ENCODE results near the gene EML4. TPM values are rescaled to one million over a fixed set of nuclear protein-coding genes. Genes with fewer than 3 reads are reported as not detected.
A peak's percentile ranks its signal among the peaks of the same experiment; 100 is the strongest.

Gene EML4
- total RNA-seq, 1 donor from 2014 or later = 50.8 TPM

- peaks cover 1% of the 10 kb centered on the region for H3K9me3 Mint-ChIP-seq (ENCODE audit: unreplicated experiment)
- no peak for DNase-seq
- H3K36me3 Mint-ChIP-seq (ENCODE audit: unreplicated experiment) = no peaks in the 10 kb centered on the region
- no peaks in the 10 kb centered on the region for H3K27me3 Mint-ChIP-seq (ENCODE audit: unreplicated experiment)
- H3K27ac Mint-ChIP-seq (ENCODE audit: unreplicated experiment) = no peak overlapping the region
- peaks cover 46% of the 10 kb centered on the region for H3K4me1 Mint-ChIP-seq (ENCODE audit: low read depth, unreplicated experiment)
- TF ChIP-seq CTCF (IDR thresholded peaks at IDR 0.05; ENCODE audit: partially characterized antibody, unreplicated experiment) = no peak
- H3K4me3 Mint-ChIP-seq (ENCODE audit: unreplicated experiment) = no peak overlapping the region
Observed at GRCh38 chr2:42364658-42365057, 195.5 kb downstream of the EML4 start.

GRCh38 chr2:42366411-42366810 lies 197.3 kb downstream of the EML4 start:
- Mint-ChIP-seq H3K9me3 (ENCODE audit: unreplicated experiment) (peaks cover 3% of the 10 kb centered on the region), H3K4me3 (ENCODE audit: unreplicated experiment) (no peak overlapping the region), H3K4me1 (ENCODE audit: low read depth, unreplicated experiment) (peaks cover 42% of the 10 kb centered on the region), H3K36me3 (ENCODE audit: unreplicated experiment) (no peaks in the 10 kb centered on the region), H3K27ac (ENCODE audit: unreplicated experiment) (no peak overlapping the region), H3K27me3 (ENCODE audit: unreplicated experiment) (no peaks in the 10 kb centered on the region)
- no peak for TF ChIP-seq CTCF (IDR thresholded peaks at IDR 0.05; ENCODE audit: partially characterized antibody, unreplicated experiment)
- no peak for DNase-seq

- Mint-ChIP-seq H3K27me3 (ENCODE audit: unreplicated experiment) (peaks cover 2% of the 10 kb centered on the region), H3K36me3 (ENCODE audit: unreplicated experiment) (no peaks in the 10 kb centered on the region), H3K4me1 (ENCODE audit: low read depth, unreplicated experiment) (peaks cover 52% of the 10 kb centered on the region), H3K9me3 (ENCODE audit: unreplicated experiment) (peaks cover 5% of the 10 kb centered on the region), H3K4me3 (ENCODE audit: unreplicated experiment) (no peak overlapping the region), H3K27ac (ENCODE audit: unreplicated experiment) (peak overlapping the region; percentile 60)
- TF ChIP-seq CTCF (IDR thresholded peaks at IDR 0.05; ENCODE audit: partially characterized antibody, unreplicated experiment) = no peak
- DNase-seq = no peak
Observed at GRCh38 chr2:42367835-42368234, 198.7 kb downstream of the EML4 start.

GRCh38 chr2:42368817-42369531 lies 199.8 kb downstream of the EML4 start:
- peak overlapping the region; percentile 18 for H3K4me3 Mint-ChIP-seq (ENCODE audit: unreplicated experiment)
- H3K9me3 Mint-ChIP-seq (ENCODE audit: unreplicated experiment) = peaks cover 4% of the 10 kb centered on the region
- H3K27me3 Mint-ChIP-seq (ENCODE audit: unreplicated experiment) = peaks cover 2% of the 10 kb centered on the region
- no peak for TF ChIP-seq CTCF (IDR thresholded peaks at IDR 0.05; ENCODE audit: partially characterized antibody, unreplicated experiment)
- H3K27ac Mint-ChIP-seq (ENCODE audit: unreplicated experiment) = no peak overlapping the region
- no peak for DNase-seq
- no peaks in the 10 kb centered on the region for H3K36me3 Mint-ChIP-seq (ENCODE audit: unreplicated experiment)
- peaks cover 50% of the 10 kb centered on the region for H3K4me1 Mint-ChIP-seq (ENCODE audit: low read depth, unreplicated experiment)

GRCh38 chr2:42369532-42370229 lies 200.5 kb downstream of the EML4 start:
- peaks cover 4% of the 10 kb centered on the region for H3K9me3 Mint-ChIP-seq (ENCODE audit: unreplicated experiment)
- peak overlapping the region; percentile 81 for H3K27ac Mint-ChIP-seq (ENCODE audit: unreplicated experiment)
- no peak for TF ChIP-seq CTCF (IDR thresholded peaks at IDR 0.05; ENCODE audit: partially characterized antibody, unreplicated experiment)
- no peaks in the 10 kb centered on the region for H3K36me3 Mint-ChIP-seq (ENCODE audit: unreplicated experiment)
- DNase-seq = no peak
- peaks cover 2% of the 10 kb centered on the region for H3K27me3 Mint-ChIP-seq (ENCODE audit: unreplicated experiment)
- H3K4me3 Mint-ChIP-seq (ENCODE audit: unreplicated experiment) = no peak overlapping the region
- H3K4me1 Mint-ChIP-seq (ENCODE audit: low read depth, unreplicated experiment) = peaks cover 44% of the 10 kb centered on the region
